H9 (cell line): ENCODE measurements around the gene DENND1A. TPM values are rescaled to one million over a fixed set of nuclear protein-coding genes. Genes with fewer than 3 reads are reported as not detected.

Source experiments
- DNase-seq: peaks from one replicate; pipeline ENCODE4 v3.0.0-alpha.2; 2017
- H2AFZ ChIP-seq: one replicate; pipeline ENCODE4 v1.6.1; 2013; ENCODE audit warnings: mild to moderate bottlenecking, low read length, control low read depth, moderate library complexity
- H2AK5ac ChIP-seq: 2 replicates; pipeline ENCODE4 v1.6.1; 2013; ENCODE audit warnings: low read length, control low read depth, mixed read lengths; ENCODE audit not compliant: insufficient read length
- H2BK120ac ChIP-seq: one replicate; pipeline ENCODE4 v1.6.1; 2013; ENCODE audit warnings: low read depth, mild to moderate bottlenecking, low read length, control low read depth, inconsistent platforms; ENCODE audit not compliant: poor library complexity, severe bottlenecking
- H2BK12ac ChIP-seq: 2 replicates; pipeline ENCODE4 v1.6.1; 2013; ENCODE audit warnings: low read length, control low read depth, mixed read lengths, low read depth; ENCODE audit not compliant: insufficient read length
- H2BK15ac ChIP-seq: 2 replicates; pipeline ENCODE4 v1.6.1; 2013; ENCODE audit warnings: low read depth, low read length, control low read depth
- H2BK20ac ChIP-seq: one replicate; pipeline ENCODE4 v1.6.1; 2013; ENCODE audit warnings: low read depth, mild to moderate bottlenecking, low read length, control low read depth, inconsistent platforms; ENCODE audit not compliant: poor library complexity, severe bottlenecking
- H2BK5ac ChIP-seq: 2 replicates; pipeline ENCODE4 v1.6.1; 2013; ENCODE audit warnings: low read length, control low read depth, mixed read lengths; ENCODE audit not compliant: insufficient read length
- H3K14ac ChIP-seq: 2 replicates; pipeline ENCODE4 v1.6.1; 2013; ENCODE audit warnings: low read length, control low read depth; ENCODE audit not compliant: insufficient read depth
- H3K18ac ChIP-seq: 2 replicates; pipeline ENCODE4 v1.6.1; 2013; ENCODE audit warnings: low read depth, mild to moderate bottlenecking, mixed read lengths, low read length, control low read depth; ENCODE audit not compliant: insufficient read length
- H3K23ac ChIP-seq: 2 replicates; pipeline ENCODE4 v1.6.1; 2013; ENCODE audit warnings: low read length, control low read depth, mixed read lengths, low read depth; ENCODE audit not compliant: insufficient read length
- H3K23me2 ChIP-seq: 2 replicates; pipeline ENCODE4 v1.6.1; 2013; ENCODE audit warnings: low read depth, mild to moderate bottlenecking, mixed read lengths, low read length, control low read depth; ENCODE audit not compliant: insufficient read length, poor library complexity, severe bottlenecking
- H3K27ac ChIP-seq: 2 replicates; pipeline ENCODE4 v1.5.1; 2013; ENCODE audit warnings: low read length, control low read depth, mixed read lengths, low read depth; ENCODE audit not compliant: insufficient read length
- H3K27me3 ChIP-seq: 2 replicates; pipeline ENCODE4 v1.6.1; 2013; ENCODE audit warnings: low read length, control low read depth, inconsistent platforms; ENCODE audit not compliant: insufficient read depth
- H3K4ac ChIP-seq: 2 replicates; pipeline ENCODE4 v1.6.1; 2013; ENCODE audit warnings: low read depth, mild to moderate bottlenecking, control low read depth, inconsistent platforms, low read length, moderate library complexity
- H3K4me1 ChIP-seq: 2 replicates; pipeline ENCODE4 v1.6.1; 2013; ENCODE audit warnings: low read length, control low read depth, inconsistent platforms; ENCODE audit not compliant: insufficient read depth
- H3K4me2 ChIP-seq: 2 replicates; pipeline ENCODE4 v1.6.1; 2013; ENCODE audit warnings: low read length, control low read depth, mixed read lengths; ENCODE audit not compliant: insufficient read length, insufficient read depth
- H3K56ac ChIP-seq: 2 replicates; pipeline ENCODE4 v1.6.1; 2013; ENCODE audit warnings: low read depth, mild to moderate bottlenecking, mixed read lengths, low read length, control low read depth; ENCODE audit not compliant: insufficient read length
- H3K79me1 ChIP-seq: 2 replicates; pipeline ENCODE4 v1.6.1; 2013; ENCODE audit warnings: low read depth, mild to moderate bottlenecking, moderate library complexity, low read length, control low read depth, inconsistent platforms; ENCODE audit not compliant: insufficient read depth, poor library complexity, severe bottlenecking
- H3K79me2 ChIP-seq: 2 replicates; pipeline ENCODE4 v1.6.1; 2013; ENCODE audit warnings: low read length, control low read depth, inconsistent platforms; ENCODE audit not compliant: insufficient read depth
- H3K9ac ChIP-seq: 2 replicates; pipeline ENCODE4 v1.6.1; 2013; ENCODE audit warnings: low read length, control low read depth, mixed read lengths; ENCODE audit not compliant: insufficient read length; ENCODE audit errors: extremely low read depth
- H3K9me3 ChIP-seq: one replicate; pipeline ENCODE4 v1.6.1; 2013; ENCODE audit warnings: low read depth, low read length, inconsistent platforms; ENCODE audit not compliant: control insufficient read depth
- H3T11ph ChIP-seq: one replicate; pipeline ENCODE4 v1.6.1; 2013; ENCODE audit warnings: mild to moderate bottlenecking, low read length, control low read depth, inconsistent platforms
- H4K20me1 ChIP-seq: one replicate; pipeline ENCODE4 v1.6.1; 2013; ENCODE audit not compliant: control insufficient read depth, insufficient read length, insufficient read depth
- H4K5ac ChIP-seq: 2 replicates; pipeline ENCODE4 v1.6.1; 2013; ENCODE audit warnings: low read depth, mild to moderate bottlenecking, mixed read lengths, low read length, control low read depth; ENCODE audit not compliant: insufficient read length
- H4K8ac ChIP-seq: replicated peaks from 2 replicates; pipeline ENCODE4 v1.6.1; 2013; ENCODE audit warnings: low read length, control low read depth, mixed read lengths, low read depth; ENCODE audit not compliant: insufficient read length
- H4K91ac ChIP-seq: 2 replicates; pipeline ENCODE4 v1.6.1; 2013; ENCODE audit warnings: low read depth, mild to moderate bottlenecking, moderate library complexity, mixed read lengths, low read length, control low read depth; ENCODE audit not compliant: insufficient read length
- H3K27ac Mint-ChIP-seq, 3 experiments: 2 replicates in 2 of 3; 3 replicates in 1 of 3; pipeline ENCODE4 v1.8.0; 2020 to 2021; ENCODE audit warnings: mixed read lengths in 3 of 3, mild to moderate bottlenecking in 1 of 3, moderate library complexity in 1 of 3
- H3K27me3 Mint-ChIP-seq: 2 replicates; pipeline ENCODE4 v1.8.0; 2021; ENCODE audit warnings: low read depth, mild to moderate bottlenecking, moderate library complexity, mixed read lengths
- H3K36me3 Mint-ChIP-seq, 3 experiments: 2 replicates in 2 of 3; 3 replicates in 1 of 3; pipeline ENCODE4 v1.8.0; 2020 to 2021; ENCODE audit warnings: low read depth in 3 of 3, mixed read lengths in 3 of 3; ENCODE audit not compliant: insufficient read depth in 1 of 3
- H3K4me1 Mint-ChIP-seq, 2 experiments: 2 replicates each; pipeline ENCODE4 v1.8.0; 2020; ENCODE audit warnings: mixed read lengths in 2 of 2
- H3K4me3 Mint-ChIP-seq, 2 experiments: 2 replicates in 1 of 2; 3 replicates in 1 of 2; pipeline ENCODE4 v1.8.0; 2020 to 2021; ENCODE audit warnings: mild to moderate bottlenecking in 2 of 2, mixed read lengths in 2 of 2, moderate library complexity in 1 of 2
- H3K9me3 Mint-ChIP-seq, 2 experiments: 2 replicates in 1 of 2; 3 replicates in 1 of 2; pipeline ENCODE4 v1.8.0; 2020; ENCODE audit warnings: mild to moderate bottlenecking in 2 of 2, mixed read lengths in 2 of 2, moderate library complexity in 1 of 2
- WGBS: extraction: QIAGEN DNeasy Blood & Tissue Kit; methylation state at CpG from one replicate; pipeline ENCODE4 v1.1.7; 2013; ENCODE audit warnings: missing lambda C conversion rate, low lambda C conversion rate, mixed read lengths; ENCODE audit not compliant: insufficient read length; ENCODE audit errors: extremely low coverage; 5-methylcytosine and 5-hydroxymethylcytosine counted together
- total RNA-seq: library from RNA; stranded (reverse); gene quantifications from 2 replicates; pipeline ENCODE4 v1.2.1, GENCODE V29; 2021
- TF ChIP-seq, protein P1 (sequence below): fragments of 200-600 bp; sonication (generic); conservative IDR thresholded peaks from 3 replicates; pipeline ENCODE4 v1.8.0; 2021; ENCODE audit warnings: antibody characterized with exemption, mild to moderate bottlenecking

DENND1A gene
- total RNA-seq, 1 experiment from 2014 or later: 20.4 TPM

DNA sequence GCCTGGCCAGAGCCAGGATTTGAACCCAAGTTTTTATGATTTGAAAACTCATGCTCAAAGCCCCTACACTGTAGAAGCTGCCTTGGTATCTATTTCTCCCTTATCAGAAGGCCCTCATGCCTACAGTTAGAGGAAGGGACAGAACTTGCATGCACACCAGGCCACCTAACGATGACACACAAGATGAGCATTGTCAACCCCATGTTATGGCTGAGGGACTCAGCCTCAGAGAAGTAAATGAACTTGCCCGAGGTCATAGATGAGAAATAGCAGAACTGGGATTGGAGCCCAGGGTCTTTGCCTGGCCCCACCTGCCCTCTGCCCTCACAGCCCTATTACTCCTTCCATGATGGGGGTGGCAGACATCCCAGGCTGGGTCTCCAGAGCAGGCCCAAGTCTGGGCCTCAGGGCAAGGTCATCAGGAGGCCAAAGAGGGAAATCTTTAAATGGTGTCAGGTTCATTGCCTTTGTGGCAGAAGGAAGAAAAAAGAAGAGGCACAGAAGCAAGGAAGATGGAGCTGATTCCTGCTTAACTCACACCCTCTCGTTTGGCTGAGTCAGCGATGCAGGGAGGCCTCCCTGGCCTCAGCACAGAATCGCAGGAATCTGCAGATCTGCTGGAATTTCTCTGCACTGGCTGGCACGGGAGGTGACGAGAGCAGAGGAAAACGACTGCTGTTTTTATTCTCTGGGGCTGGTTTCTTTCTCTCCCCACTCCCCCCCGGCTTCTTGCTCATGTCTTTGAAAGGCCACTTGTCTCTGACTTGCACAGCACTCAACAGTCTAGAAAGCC, 594.5 kb downstream of the DENND1A start:
- Histone ChIP-seq H3K27me3 (no peaks in the 10 kb centered on the region), H4K20me1 (no peaks in the 10 kb centered on the region), H2BK20ac (no peak overlapping the region), H3K79me2 (no peaks in the 10 kb centered on the region), H2BK12ac (no peak overlapping the region), H4K5ac (no peak overlapping the region), H2AK5ac (no peak overlapping the region), H4K8ac (no peak overlapping the region), H3T11ph (no peak overlapping the region), H3K9me3 (no peaks in the 10 kb centered on the region), H3K27ac (no peak overlapping the region), H2AFZ (peak overlapping the region; percentile 25), H2BK120ac (no peak overlapping the region), H3K4ac (no peak overlapping the region), H3K23me2 (no peaks in the 10 kb centered on the region), H3K4me2 (no peak overlapping the region), H2BK15ac (no peak overlapping the region), H3K4me1 (peaks cover 2% of the 10 kb centered on the region; the same call in 1 of the 2 replicates), H2BK5ac (no peak overlapping the region), H3K9ac (no peak overlapping the region), H3K18ac (no peak overlapping the region), H3K23ac (no peak overlapping the region), H4K91ac (no peak overlapping the region), H3K56ac (no peak overlapping the region), H3K14ac (no peak overlapping the region), H3K79me1 (no peaks in the 10 kb centered on the region)
- Mint-ChIP-seq H3K36me3 (no peaks in the 10 kb centered on the region), H3K27ac (peak overlapping the region in 1 of 3 experiments; percentile 32; a peak in 4 of 7 replicates), H3K4me1 (peaks cover 23 to 32% of the 10 kb centered on the region in 2 experiments), H3K9me3 (no peaks in the 10 kb centered on the region), H3K27me3 (no peaks in the 10 kb centered on the region; the same call in 1 of the 2 replicates), H3K4me3 (no peak overlapping the region)
- TF ChIP-seq, protein P1, sequence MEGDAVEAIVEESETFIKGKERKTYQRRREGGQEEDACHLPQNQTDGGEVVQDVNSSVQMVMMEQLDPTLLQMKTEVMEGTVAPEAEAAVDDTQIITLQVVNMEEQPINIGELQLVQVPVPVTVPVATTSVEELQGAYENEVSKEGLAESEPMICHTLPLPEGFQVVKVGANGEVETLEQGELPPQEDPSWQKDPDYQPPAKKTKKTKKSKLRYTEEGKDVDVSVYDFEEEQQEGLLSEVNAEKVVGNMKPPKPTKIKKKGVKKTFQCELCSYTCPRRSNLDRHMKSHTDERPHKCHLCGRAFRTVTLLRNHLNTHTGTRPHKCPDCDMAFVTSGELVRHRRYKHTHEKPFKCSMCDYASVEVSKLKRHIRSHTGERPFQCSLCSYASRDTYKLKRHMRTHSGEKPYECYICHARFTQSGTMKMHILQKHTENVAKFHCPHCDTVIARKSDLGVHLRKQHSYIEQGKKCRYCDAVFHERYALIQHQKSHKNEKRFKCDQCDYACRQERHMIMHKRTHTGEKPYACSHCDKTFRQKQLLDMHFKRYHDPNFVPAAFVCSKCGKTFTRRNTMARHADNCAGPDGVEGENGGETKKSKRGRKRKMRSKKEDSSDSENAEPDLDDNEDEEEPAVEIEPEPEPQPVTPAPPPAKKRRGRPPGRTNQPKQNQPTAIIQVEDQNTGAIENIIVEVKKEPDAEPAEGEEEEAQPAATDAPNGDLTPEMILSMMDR: no peak
- WGBS: no CpG with 5 or more reads among the region's 9 CpGs
- no peak for DNase-seq
